LNCaP clone FGC (cell line): Measurements from ENCODE around the gene CENPA.
"Not testable (repeated sequence)": the region's sequence is repeated elsewhere in the genome, so short reads cannot be mapped to it uniquely, and the experiment has no call there.

Experiments
- DNase-seq: peaks from one replicate; pipeline ENCODE4 v3.0.0-alpha.2; 2011; ENCODE audit warnings: low read depth
- H3K4me3 ChIP-seq: 2 replicates; pipeline ENCODE4 v1.5.1; 2011; ENCODE audit warnings: mild to moderate bottlenecking, low read depth, low read length, control low read depth
- CTCF ChIP-seq: IDR thresholded peaks from 2 replicates; pipeline ENCODE4 v1.5.1; 2012; ENCODE audit warnings: mild to moderate bottlenecking; ENCODE audit not compliant: control insufficient read depth, insufficient read depth; ENCODE audit errors: extremely low read depth

Gene CENPA

GRCh38 chr2:26811261-26811660, 25.4 kb downstream of the CENPA start:
- TF ChIP-seq CTCF, result no peak
- no peak overlapping the region for H3K4me3 ChIP-seq
- no peak for DNase-seq

DNA sequence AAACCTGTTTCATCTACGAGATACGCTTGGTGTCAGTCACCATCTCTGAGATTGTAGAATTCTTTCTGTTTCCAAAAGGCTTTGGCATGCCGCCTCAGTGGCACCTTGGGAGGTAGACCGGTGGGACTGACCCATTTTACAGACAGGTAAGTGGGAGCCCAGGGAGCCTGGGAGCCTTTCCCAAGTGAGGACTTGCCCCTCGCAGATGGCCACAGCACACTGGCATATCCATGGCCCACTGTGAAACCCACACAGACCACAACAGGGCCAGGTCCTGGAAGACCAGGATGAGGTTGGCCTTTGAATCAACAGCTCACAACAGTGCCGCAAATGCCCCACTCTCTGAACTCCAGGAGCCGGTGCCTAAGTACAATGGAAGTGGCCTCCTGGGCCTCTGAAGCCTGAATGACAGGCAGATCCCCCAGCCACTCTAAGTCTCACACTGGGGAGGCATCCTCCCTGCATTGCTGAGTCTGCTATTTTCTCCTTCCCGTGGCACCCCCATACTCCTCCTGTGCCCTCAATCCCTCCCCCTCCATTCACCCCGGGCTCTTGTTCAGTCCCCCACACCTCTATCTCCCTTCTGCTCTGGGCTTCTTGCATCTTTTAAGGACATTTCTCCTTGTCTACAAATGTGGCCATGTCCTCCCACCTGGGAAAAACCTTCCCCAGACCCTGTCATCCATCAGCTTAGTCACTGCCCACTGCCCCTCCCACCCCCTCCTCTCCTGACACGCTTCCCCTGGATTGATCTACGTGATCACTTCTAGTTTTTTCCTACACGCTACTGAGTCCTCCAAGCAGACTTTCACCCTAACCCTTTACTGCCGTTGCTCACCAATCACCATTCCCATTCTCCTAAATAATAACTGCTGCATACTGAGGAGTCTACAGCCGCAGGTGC, 26.2 kb downstream of the CENPA start:
- TF ChIP-seq CTCF, result no peak
- no peak overlapping the region for H3K4me3 ChIP-seq
- no peak for DNase-seq

GRCh38 chr2:26812731-26813130, 26.9 kb downstream of the CENPA start:
- DNase-seq, result no peak
- no peak overlapping the region for H3K4me3 ChIP-seq
- no peak for TF ChIP-seq CTCF

GRCh38 chr2:26814072-26814765, 28.4 kb downstream of the CENPA start:
- H3K4me3 ChIP-seq, DNase-seq: not testable (repeated sequence)

DNA sequence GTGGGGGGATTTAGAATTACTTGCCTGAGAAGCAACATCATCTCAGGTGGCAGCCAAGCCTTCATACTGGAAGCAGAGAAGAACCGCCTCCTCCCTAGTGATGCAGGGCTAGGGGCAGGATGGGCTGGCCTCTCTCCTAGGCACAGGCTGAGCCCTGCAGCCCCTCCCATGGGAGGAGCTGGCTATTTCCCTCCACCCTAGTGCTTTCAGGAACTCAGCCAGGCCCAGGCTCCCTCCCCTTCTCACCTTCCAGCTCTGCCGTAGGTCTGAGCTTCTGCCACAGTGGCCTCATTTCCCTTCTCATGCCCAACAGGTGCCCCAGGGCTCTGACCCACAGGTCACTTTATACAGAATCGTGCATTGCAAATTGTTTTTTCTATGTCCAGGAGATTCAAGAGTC, 31.0 kb downstream of the CENPA start:
- no peak for DNase-seq
- TF ChIP-seq CTCF, result no peak

DNA sequence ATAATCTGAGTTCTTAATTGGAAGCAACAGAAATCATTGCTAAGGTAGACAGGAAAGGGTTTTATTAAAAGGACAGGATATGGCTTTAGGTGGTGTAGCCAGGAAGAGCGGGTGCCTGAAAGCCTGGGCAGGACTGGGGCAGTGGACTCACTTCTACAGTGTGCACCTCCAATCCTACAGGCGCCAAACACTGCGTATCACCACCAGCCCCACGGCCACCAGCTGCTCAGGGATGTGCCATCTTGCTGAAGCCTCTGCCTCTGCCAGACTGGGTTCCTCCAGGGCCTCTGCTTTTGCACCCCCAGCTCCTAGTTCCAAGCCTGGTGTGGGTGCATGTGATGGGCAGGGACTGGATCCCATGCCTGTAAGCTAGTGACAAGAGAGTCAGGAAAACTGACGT, 32.4 kb downstream of the CENPA start:
- no peak for DNase-seq
- no peak for TF ChIP-seq CTCF
- no peak overlapping the region for H3K4me3 ChIP-seq

More for the DNA sequence above, 31.0 kb downstream of the CENPA start:
- H3K4me3 ChIP-seq, result no peak overlapping the region

- TF ChIP-seq CTCF, result no peak
- no peak for DNase-seq
- H3K4me3 ChIP-seq, result no peak overlapping the region
These were observed 33.1 kb downstream of the CENPA start for GRCh38 chr2:26818972-26819371.
